Measurements from ENCODE around the gene HIVEP3. TPM values are rescaled to one million over a fixed set of nuclear protein-coding genes. Genes with fewer than 3 reads are reported as not detected.

The HIVEP3 gene
- total RNA-seq, 1 experiment from 2014 or later: 0.32 TPM

- in situ Hi-C loops (cut with HindIII; ENCODE audit: low pct_unique_long_range_greater_than_20kb, low sequenced_read_pairs): no loop called here
- no peak for DNase-seq (ENCODE audit: low read depth, low spot score)
Observed at GRCh38 chr1:41582351-41582750, 336.4 kb downstream of the HIVEP3 start.

- in situ Hi-C loops (cut with HindIII; ENCODE audit: low pct_unique_long_range_greater_than_20kb, low sequenced_read_pairs): no loop called here
- no peak for DNase-seq (ENCODE audit: low read depth, low spot score)
Observed at GRCh38 chr1:41582004-41582325, 336.8 kb downstream of the HIVEP3 start.

GRCh38 chr1:41581216-41582003 lies 337.3 kb downstream of the HIVEP3 start:
- in situ Hi-C loops (cut with HindIII; ENCODE audit: low pct_unique_long_range_greater_than_20kb, low sequenced_read_pairs): no loop called here
- DNase-seq (ENCODE audit: low read depth, low spot score): no peak

GRCh38 chr1:41580520-41581172 lies 338.1 kb downstream of the HIVEP3 start:
- no peak for DNase-seq (ENCODE audit: low read depth, low spot score)
- in situ Hi-C loops (cut with HindIII; ENCODE audit: low pct_unique_long_range_greater_than_20kb, low sequenced_read_pairs): no loop called here

GRCh38 chr1:41580021-41580420 lies 338.7 kb downstream of the HIVEP3 start:
- no peak for DNase-seq (ENCODE audit: low read depth, low spot score)
- in situ Hi-C loops (cut with HindIII; ENCODE audit: low pct_unique_long_range_greater_than_20kb, low sequenced_read_pairs): no loop called here

GRCh38 chr1:41578712-41579335 lies 339.9 kb downstream of the HIVEP3 start:
- in situ Hi-C loops (cut with HindIII; ENCODE audit: low pct_unique_long_range_greater_than_20kb, low sequenced_read_pairs): no loop called here

GRCh38 chr1:41576620-41577019 lies 342.1 kb downstream of the HIVEP3 start:
- DNase-seq (ENCODE audit: low read depth, low spot score): no peak
- in situ Hi-C loops (cut with HindIII; ENCODE audit: low pct_unique_long_range_greater_than_20kb, low sequenced_read_pairs): no loop called here

More at GRCh38 chr1:41578712-41579335, 339.9 kb downstream of the HIVEP3 start:
- DNase-seq (ENCODE audit: low read depth, low spot score): peak; percentile 64

GRCh38 chr1:41576206-41576605 lies 342.5 kb downstream of the HIVEP3 start:
- no peak for DNase-seq (ENCODE audit: low read depth, low spot score)
- in situ Hi-C loops (cut with HindIII; ENCODE audit: low pct_unique_long_range_greater_than_20kb, low sequenced_read_pairs): no loop called here

- DNase-seq (ENCODE audit: low read depth, low spot score): no peak
- in situ Hi-C loops (cut with HindIII; ENCODE audit: low pct_unique_long_range_greater_than_20kb, low sequenced_read_pairs): no loop called here
Observed at GRCh38 chr1:41574842-41575241, 343.9 kb downstream of the HIVEP3 start.

- DNase-seq (ENCODE audit: low read depth, low spot score): peak; percentile 82
- in situ Hi-C loops (cut with HindIII; ENCODE audit: low pct_unique_long_range_greater_than_20kb, low sequenced_read_pairs): no loop called here
Observed at GRCh38 chr1:41573785-41574713, 344.7 kb downstream of the HIVEP3 start.

GRCh38 chr1:41573194-41573593 lies 345.5 kb downstream of the HIVEP3 start:
- in situ Hi-C loops (cut with HindIII; ENCODE audit: low pct_unique_long_range_greater_than_20kb, low sequenced_read_pairs): no loop called here
- no peak for DNase-seq (ENCODE audit: low read depth, low spot score)

- no peak for DNase-seq (ENCODE audit: low read depth, low spot score)
- in situ Hi-C loops (cut with HindIII; ENCODE audit: low pct_unique_long_range_greater_than_20kb, low sequenced_read_pairs): no loop called here
Observed at GRCh38 chr1:41572224-41572623, 346.5 kb downstream of the HIVEP3 start.

- in situ Hi-C loops (cut with HindIII; ENCODE audit: low pct_unique_long_range_greater_than_20kb, low sequenced_read_pairs): no loop called here
- no peak for DNase-seq (ENCODE audit: low read depth, low spot score)
Observed at GRCh38 chr1:41571041-41571440, 347.7 kb downstream of the HIVEP3 start.

GRCh38 chr1:41568204-41568603 lies 350.5 kb downstream of the HIVEP3 start:
- DNase-seq (ENCODE audit: low read depth, low spot score): no peak
- in situ Hi-C loops (cut with HindIII; ENCODE audit: low pct_unique_long_range_greater_than_20kb, low sequenced_read_pairs): no loop called here

- in situ Hi-C loops (cut with HindIII; ENCODE audit: low pct_unique_long_range_greater_than_20kb, low sequenced_read_pairs): no loop called here
- no peak for DNase-seq (ENCODE audit: low read depth, low spot score)
Observed at GRCh38 chr1:41566969-41567368, 351.8 kb downstream of the HIVEP3 start.

GRCh38 chr1:41566274-41566885 lies 352.3 kb downstream of the HIVEP3 start:
- DNase-seq (ENCODE audit: low read depth, low spot score): no peak
- in situ Hi-C loops (cut with HindIII; ENCODE audit: low pct_unique_long_range_greater_than_20kb, low sequenced_read_pairs): no loop called here

GRCh38 chr1:41564741-41565475 lies 353.8 kb downstream of the HIVEP3 start:
- no peak for DNase-seq (ENCODE audit: low read depth, low spot score)

More at GRCh38 chr1:41564741-41565475, 353.8 kb downstream of the HIVEP3 start:
- in situ Hi-C loops (cut with HindIII; ENCODE audit: low pct_unique_long_range_greater_than_20kb, low sequenced_read_pairs): no loop called here
